HEK293T (cell line): ENCODE data around the gene MVB12B.

Experiments
- BHLHE40 ChIP-seq: fragments of 450-650 bp; IDR thresholded peaks from 2 replicates; pipeline ENCODE4 v1.6.1; 2016; ENCODE audit warnings: mild to moderate bottlenecking, moderate library complexity, borderline replicate concordance
- LEF1 ChIP-seq: fragments of 450-650 bp; IDR thresholded peaks from 2 replicates; pipeline ENCODE4 v1.6.1; 2017; ENCODE audit warnings: mild to moderate bottlenecking, borderline replicate concordance
- PKNOX1 ChIP-seq: fragments of 450-650 bp; IDR thresholded peaks from 2 replicates; pipeline ENCODE4 v1.6.1; 2016
- SP1 ChIP-seq: fragments of 450-650 bp; IDR thresholded peaks from 2 replicates; pipeline ENCODE4 v1.6.1; 2017

- TF ChIP-seq PKNOX1, result no peak
- no peak for TF ChIP-seq BHLHE40
- TF ChIP-seq SP1, result no peak
- no peak for TF ChIP-seq LEF1
Measured at GRCh38 chr9:126521976-126522590, 195.5 kb downstream of the MVB12B start.
